AG09319 (cell line): Measurements from ENCODE around the gene SLC22A17.

Source experiments
- DNase-seq: peaks from one replicate; pipeline ENCODE4 v3.0.0-alpha.2; 2010; ENCODE audit warnings: low read depth; ENCODE audit errors: extremely low read depth
- TF ChIP-seq, protein P1 (sequence below): IDR thresholded peaks from 2 replicates; pipeline ENCODE4 v1.5.1; 2011; ENCODE audit warnings: low read depth, mild to moderate bottlenecking, inconsistent platforms, low read length, moderate library complexity

Gene SLC22A17

DNA sequence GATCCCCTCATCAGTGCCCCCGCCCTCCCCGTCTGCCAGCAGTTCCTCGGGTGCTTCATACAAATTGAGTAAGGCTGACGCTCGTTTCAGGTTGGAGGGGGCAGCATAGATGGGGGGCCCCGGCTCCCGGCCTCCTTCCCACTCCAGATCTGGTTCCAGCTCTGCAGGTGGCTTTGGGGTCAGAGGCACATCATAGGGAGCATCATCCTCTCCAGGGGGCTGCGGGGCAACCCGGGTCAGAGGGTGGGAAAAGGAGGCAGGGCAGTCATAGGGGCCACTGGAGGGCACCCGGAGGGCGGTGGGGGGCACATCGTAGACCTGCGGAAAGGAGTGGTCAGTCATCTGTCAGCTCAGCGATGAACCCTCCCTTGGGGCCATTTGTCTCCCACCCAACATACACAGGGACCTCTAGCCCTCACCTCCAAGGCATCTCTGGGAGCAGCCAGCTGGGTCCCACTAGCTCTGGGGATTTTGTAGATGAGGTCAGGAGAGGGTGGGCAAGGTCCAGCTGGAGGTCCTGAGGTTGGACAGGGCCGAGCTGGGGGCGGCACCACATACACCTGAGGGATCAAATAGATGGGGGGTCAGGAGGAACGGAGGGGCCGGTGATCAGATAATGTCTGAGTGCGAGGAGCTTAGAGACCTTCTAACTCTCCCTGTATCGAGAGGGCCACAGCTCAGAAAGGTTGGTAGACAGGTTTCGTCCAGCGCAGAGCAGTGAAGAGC, 7.2 kb upstream of the SLC22A17 start:
- TF ChIP-seq, protein P1, sequence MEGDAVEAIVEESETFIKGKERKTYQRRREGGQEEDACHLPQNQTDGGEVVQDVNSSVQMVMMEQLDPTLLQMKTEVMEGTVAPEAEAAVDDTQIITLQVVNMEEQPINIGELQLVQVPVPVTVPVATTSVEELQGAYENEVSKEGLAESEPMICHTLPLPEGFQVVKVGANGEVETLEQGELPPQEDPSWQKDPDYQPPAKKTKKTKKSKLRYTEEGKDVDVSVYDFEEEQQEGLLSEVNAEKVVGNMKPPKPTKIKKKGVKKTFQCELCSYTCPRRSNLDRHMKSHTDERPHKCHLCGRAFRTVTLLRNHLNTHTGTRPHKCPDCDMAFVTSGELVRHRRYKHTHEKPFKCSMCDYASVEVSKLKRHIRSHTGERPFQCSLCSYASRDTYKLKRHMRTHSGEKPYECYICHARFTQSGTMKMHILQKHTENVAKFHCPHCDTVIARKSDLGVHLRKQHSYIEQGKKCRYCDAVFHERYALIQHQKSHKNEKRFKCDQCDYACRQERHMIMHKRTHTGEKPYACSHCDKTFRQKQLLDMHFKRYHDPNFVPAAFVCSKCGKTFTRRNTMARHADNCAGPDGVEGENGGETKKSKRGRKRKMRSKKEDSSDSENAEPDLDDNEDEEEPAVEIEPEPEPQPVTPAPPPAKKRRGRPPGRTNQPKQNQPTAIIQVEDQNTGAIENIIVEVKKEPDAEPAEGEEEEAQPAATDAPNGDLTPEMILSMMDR = no peak
- DNase-seq = no peak

DNA sequence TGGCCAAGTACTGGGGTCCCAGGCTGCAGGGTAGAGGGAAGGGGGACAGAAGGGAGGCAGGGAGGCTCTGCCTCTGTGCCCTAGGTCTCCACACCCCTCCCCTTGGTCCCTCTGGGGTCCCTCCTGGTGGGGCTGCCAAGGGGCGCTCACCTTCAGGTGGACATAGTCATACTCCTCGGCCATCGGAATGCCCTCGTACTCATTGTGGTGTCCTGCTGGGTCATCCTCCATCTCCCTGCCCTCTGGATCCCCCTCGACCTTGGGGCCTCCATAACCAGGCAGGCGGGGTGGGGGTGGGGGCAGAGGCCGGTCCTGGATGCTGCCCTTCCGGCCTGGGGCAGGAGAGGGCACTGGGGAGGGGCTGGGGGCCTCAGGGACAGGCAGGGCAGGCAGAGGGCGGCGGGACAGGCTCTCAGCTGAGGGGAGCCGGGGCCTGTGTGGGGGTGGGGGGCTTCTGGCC, 6.5 kb upstream of the SLC22A17 start:
- TF ChIP-seq, protein P1 = no peak
- no peak for DNase-seq

DNA sequence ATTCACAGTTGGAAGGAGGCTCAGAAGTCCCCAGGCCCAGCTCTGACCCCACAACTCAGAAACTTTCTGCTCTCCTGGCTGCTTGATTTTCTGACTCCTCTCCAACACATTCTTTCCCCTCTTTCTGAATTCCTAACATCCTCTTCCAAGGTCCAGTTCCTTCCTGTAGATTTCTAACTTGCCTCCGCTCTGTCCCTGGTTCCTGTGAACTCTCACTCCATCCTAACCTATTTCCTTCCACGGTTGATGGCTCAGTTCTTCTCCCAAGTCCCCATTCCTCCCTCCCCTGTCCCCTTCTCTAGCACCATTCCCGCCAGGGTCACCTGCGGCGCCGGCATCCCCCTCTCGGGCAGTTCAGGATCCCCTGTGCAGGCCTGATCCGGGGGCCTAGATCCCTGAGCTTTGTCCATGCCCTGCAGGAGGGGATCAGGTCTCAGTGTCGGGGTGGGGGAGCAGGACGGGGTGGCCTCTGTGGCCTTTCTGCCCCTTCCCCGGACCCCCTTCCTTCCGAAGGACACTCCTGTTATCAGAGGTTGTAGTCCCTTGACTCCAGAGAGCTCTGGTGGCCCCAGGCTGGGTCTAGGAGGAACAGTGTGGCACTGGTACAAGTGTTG, 6.0 kb upstream of the SLC22A17 start:
- DNase-seq = no peak
- TF ChIP-seq, protein P1 = no peak

DNA sequence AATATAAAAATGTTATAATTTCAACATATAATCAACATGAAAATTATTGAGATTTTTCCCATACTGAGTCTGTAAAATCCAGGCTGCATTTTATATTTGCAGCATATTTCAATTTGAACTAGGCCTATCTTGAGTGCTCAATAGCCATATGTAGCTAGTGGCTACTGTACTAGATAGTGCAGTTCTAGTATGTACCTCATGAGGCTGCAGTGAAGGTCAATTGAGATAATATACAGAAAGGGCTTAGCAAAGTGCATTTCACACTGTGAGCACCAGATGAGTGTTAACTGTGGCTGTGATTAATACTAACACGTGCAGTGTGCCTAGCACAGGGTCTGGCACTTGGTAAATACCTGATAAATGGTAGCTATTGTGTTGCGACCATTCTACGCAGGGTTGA, 5.4 kb upstream of the SLC22A17 start:
- DNase-seq = no peak
- TF ChIP-seq, protein P1 = no peak

DNA sequence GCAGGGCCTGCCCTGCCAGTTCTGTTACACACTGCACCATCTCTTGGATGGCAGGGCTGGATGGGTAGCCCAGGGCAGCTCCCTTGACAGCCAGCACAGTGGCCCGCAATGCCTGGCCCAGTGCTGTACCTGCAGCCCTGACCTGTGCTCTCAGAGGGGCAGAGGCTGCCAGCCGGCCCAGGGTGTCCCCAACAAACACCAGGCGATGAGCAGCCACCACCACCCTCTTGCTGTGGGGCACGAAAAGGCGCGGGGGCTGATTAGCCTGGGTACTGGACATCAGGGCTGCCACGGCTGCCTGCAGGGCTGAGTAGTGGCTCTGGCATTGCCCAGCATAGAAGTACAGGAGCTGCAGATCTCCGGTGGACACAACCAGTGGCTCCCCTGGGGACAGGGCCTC, 4.6 kb upstream of the SLC22A17 start:
- TF ChIP-seq, protein P1 = no peak

DNA sequence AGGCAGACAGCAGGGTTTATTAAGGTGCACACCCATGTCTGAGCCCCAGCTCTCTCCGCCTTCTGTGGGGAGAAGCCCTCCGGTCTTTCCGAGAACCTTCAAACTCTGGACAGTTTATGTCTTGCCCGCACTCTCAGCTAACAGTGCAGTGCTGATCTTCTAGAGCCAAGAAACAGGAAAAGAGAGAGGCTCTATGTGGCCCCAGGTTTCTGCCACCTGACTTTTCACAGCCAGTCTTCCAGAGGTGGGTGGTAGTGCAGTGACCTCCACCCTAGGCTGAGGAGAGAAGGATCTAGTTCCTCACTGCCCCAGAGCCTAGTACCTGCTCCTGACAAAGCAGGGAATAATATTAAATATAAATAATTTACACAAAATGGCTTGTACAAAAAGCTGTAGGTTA, 4.0 kb upstream of the SLC22A17 start:
- no peak for DNase-seq
- TF ChIP-seq, protein P1 = no peak

More for the DNA sequence above, 4.6 kb upstream of the SLC22A17 start:
- DNase-seq = no peak

DNA sequence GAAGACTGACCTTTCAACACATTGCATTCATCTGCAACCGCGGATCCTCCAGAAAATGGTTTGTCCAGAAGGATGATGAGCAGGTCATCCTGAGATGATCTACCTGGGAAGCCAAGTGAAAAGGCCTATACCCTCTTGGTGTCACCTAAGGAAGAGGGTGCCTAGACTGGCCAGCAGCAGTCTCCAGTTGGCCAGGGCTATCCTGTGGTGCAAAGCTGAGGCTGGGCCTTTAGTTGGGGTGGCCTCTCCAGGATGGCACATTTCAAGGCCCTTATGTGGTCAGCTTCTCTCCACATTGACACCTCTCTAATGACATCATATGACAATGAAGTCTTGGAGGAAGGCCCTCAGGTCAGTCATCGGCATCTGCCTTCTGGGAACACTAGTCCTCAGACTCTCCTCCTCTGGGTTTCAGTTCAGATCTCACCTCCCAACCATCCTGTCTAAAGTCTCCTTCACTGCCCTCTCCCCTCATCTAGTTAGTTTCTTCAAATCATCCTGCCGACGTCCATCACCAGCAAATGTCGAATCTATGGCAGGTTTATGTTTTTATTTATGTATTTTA, 3.3 kb upstream of the SLC22A17 start:
- no peak for DNase-seq

More for the DNA sequence above, 3.3 kb upstream of the SLC22A17 start:
- TF ChIP-seq, protein P1 = no peak
